ENCODE measurements around the gene ITGAX. TPM values are rescaled to one million over a fixed set of nuclear protein-coding genes. Genes with fewer than 3 reads are reported as not detected.

The ITGAX gene
- total and polyA plus RNA-seq, 4 donors = 1.1 to 9.6 (median 1.9) TPM

DNA sequence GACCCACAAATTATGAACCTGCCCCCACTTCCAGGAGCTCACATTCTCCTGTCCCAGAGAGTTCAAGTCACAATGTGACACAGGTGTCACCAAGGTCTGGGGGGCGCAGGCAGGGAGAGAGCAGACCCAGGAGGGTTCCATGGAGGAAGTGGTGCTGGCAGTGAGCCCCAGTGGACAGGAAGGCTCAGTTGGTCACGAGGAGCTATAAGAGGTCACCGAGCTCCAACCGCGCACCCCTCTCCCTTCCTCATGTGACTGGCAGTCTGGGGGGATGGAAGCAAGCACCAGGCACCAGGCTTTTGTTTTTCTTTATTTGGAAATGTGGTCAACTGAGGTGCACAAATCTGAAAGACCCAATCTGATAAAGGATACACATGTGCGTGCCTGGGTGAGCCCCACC lies 40.7 kb downstream of the ITGAX start:
- WGBS = 67% methylated on average over 6 of the region's 6 CpGs
- H3K9ac ChIP-seq (ENCODE audit: low read depth in 1 of 2, low read length in 2 of 2) = no peak overlapping the region
- no peak overlapping the region for H3K4me3 ChIP-seq (ENCODE audit: low read depth in 1 of 3, low read length in 3 of 3)
- H3K36me3 ChIP-seq (ENCODE audit: control insufficient read depth in 4 of 4, insufficient read depth in 3 of 4, low read depth in 1 of 4, low read length in 3 of 4) = no peaks in the 10 kb centered on the region
- H3K4me1 ChIP-seq (ENCODE audit: control insufficient read depth in 4 of 4, insufficient read depth in 4 of 4, low read length in 3 of 4) = no peaks in the 10 kb centered on the region
- TF ChIP-seq, protein P1, sequence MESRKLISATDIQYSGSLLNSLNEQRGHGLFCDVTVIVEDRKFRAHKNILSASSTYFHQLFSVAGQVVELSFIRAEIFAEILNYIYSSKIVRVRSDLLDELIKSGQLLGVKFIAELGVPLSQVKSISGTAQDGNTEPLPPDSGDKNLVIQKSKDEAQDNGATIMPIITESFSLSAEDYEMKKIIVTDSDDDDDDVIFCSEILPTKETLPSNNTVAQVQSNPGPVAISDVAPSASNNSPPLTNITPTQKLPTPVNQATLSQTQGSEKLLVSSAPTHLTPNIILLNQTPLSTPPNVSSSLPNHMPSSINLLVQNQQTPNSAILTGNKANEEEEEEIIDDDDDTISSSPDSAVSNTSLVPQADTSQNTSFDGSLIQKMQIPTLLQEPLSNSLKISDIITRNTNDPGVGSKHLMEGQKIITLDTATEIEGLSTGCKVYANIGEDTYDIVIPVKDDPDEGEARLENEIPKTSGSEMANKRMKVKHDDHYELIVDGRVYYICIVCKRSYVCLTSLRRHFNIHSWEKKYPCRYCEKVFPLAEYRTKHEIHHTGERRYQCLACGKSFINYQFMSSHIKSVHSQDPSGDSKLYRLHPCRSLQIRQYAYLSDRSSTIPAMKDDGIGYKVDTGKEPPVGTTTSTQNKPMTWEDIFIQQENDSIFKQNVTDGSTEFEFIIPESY (IDR thresholded peaks at IDR 0.05) = no peak
- TF ChIP-seq SP1 (IDR thresholded peaks at IDR 0.05) (no peak), GABPA (IDR thresholded peaks at IDR 0.05 in 1 of 2, conservative IDR thresholded peaks at IDR 0.05 in 1 of 2) (no peak), FOXA1 (IDR thresholded peaks at IDR 0.05) (no peak), NR2F2 (IDR thresholded peaks at IDR 0.05) (no peak), YY1 (IDR thresholded peaks at IDR 0.05) (no peak), FOXA2 (IDR thresholded peaks at IDR 0.05) (no peak), HNF4A (conservative IDR thresholded peaks at IDR 0.05) (no peak), RAD21 (IDR thresholded peaks at IDR 0.05) (no peak), TAF1 (conservative IDR thresholded peaks at IDR 0.05) (no peak), EGR1 (IDR thresholded peaks at IDR 0.05; ENCODE audit: low read depth in 2 of 2) (no peak), RXRA (IDR thresholded peaks at IDR 0.05) (no peak), JUND (IDR thresholded peaks at IDR 0.05) (no peak), HNF4G (IDR thresholded peaks at IDR 0.05) (no peak)
- TF ChIP-seq, protein P2, sequence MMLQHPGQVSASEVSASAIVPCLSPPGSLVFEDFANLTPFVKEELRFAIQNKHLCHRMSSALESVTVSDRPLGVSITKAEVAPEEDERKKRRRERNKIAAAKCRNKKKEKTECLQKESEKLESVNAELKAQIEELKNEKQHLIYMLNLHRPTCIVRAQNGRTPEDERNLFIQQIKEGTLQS (IDR thresholded peaks at IDR 0.05) = no peak
- TF ChIP-seq, protein P3, sequence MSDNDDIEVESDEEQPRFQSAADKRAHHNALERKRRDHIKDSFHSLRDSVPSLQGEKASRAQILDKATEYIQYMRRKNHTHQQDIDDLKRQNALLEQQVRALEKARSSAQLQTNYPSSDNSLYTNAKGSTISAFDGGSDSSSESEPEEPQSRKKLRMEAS (IDR thresholded peaks at IDR 0.05) = no peak
- TF ChIP-seq, protein P4, sequence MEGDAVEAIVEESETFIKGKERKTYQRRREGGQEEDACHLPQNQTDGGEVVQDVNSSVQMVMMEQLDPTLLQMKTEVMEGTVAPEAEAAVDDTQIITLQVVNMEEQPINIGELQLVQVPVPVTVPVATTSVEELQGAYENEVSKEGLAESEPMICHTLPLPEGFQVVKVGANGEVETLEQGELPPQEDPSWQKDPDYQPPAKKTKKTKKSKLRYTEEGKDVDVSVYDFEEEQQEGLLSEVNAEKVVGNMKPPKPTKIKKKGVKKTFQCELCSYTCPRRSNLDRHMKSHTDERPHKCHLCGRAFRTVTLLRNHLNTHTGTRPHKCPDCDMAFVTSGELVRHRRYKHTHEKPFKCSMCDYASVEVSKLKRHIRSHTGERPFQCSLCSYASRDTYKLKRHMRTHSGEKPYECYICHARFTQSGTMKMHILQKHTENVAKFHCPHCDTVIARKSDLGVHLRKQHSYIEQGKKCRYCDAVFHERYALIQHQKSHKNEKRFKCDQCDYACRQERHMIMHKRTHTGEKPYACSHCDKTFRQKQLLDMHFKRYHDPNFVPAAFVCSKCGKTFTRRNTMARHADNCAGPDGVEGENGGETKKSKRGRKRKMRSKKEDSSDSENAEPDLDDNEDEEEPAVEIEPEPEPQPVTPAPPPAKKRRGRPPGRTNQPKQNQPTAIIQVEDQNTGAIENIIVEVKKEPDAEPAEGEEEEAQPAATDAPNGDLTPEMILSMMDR (IDR thresholded peaks at IDR 0.05; ENCODE audit: low read depth, low read length, missing input control) = no peak
- TF ChIP-seq, protein P5, sequence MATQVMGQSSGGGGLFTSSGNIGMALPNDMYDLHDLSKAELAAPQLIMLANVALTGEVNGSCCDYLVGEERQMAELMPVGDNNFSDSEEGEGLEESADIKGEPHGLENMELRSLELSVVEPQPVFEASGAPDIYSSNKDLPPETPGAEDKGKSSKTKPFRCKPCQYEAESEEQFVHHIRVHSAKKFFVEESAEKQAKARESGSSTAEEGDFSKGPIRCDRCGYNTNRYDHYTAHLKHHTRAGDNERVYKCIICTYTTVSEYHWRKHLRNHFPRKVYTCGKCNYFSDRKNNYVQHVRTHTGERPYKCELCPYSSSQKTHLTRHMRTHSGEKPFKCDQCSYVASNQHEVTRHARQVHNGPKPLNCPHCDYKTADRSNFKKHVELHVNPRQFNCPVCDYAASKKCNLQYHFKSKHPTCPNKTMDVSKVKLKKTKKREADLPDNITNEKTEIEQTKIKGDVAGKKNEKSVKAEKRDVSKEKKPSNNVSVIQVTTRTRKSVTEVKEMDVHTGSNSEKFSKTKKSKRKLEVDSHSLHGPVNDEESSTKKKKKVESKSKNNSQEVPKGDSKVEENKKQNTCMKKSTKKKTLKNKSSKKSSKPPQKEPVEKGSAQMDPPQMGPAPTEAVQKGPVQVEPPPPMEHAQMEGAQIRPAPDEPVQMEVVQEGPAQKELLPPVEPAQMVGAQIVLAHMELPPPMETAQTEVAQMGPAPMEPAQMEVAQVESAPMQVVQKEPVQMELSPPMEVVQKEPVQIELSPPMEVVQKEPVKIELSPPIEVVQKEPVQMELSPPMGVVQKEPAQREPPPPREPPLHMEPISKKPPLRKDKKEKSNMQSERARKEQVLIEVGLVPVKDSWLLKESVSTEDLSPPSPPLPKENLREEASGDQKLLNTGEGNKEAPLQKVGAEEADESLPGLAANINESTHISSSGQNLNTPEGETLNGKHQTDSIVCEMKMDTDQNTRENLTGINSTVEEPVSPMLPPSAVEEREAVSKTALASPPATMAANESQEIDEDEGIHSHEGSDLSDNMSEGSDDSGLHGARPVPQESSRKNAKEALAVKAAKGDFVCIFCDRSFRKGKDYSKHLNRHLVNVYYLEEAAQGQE (IDR thresholded peaks at IDR 0.05) = no peak
- H3K27ac ChIP-seq (ENCODE audit: low read depth in 1 of 2, low read length in 2 of 2) = no peak overlapping the region
- DNase-seq (ENCODE audit: low spot score) = no peak
- no peaks in the 10 kb centered on the region for H3K27me3 ChIP-seq (ENCODE audit: control insufficient read depth in 4 of 4, insufficient read depth in 4 of 4, low read length in 3 of 4)
- peaks cover 0 to 3% (median 0%) of the 10 kb centered on the region in 4 donors for H3K9me3 ChIP-seq (ENCODE audit: control insufficient read depth in 4 of 4, low read length in 3 of 4)

All from liver (tissue), 9 donors.